ENCODE measurements around the gene CRYGS.
A peak's percentile ranks its signal among the peaks of the same experiment; 100 is the strongest.
"Not testable (repeated sequence)": the region's sequence is repeated elsewhere in the genome, so short reads cannot be mapped to it uniquely, and the experiment has no call there.

Gene CRYGS

GRCh38 chr3:186544281-186544680, at the start of gene CRYGS:
TSS of gene CRYGS (minus strand) at chr3:186544380. CDS start at chr3:186544326, 54 bp downstream.
- no peak for DNase-seq (ENCODE audit: low spot score)

- no peak for DNase-seq (ENCODE audit: low spot score)
Measured at GRCh38 chr3:186593862-186594261, 49.7 kb upstream of the CRYGS start.

- no peak for DNase-seq (ENCODE audit: low spot score)
Measured at GRCh38 chr3:186592682-186593081, 48.5 kb upstream of the CRYGS start.

DNA sequence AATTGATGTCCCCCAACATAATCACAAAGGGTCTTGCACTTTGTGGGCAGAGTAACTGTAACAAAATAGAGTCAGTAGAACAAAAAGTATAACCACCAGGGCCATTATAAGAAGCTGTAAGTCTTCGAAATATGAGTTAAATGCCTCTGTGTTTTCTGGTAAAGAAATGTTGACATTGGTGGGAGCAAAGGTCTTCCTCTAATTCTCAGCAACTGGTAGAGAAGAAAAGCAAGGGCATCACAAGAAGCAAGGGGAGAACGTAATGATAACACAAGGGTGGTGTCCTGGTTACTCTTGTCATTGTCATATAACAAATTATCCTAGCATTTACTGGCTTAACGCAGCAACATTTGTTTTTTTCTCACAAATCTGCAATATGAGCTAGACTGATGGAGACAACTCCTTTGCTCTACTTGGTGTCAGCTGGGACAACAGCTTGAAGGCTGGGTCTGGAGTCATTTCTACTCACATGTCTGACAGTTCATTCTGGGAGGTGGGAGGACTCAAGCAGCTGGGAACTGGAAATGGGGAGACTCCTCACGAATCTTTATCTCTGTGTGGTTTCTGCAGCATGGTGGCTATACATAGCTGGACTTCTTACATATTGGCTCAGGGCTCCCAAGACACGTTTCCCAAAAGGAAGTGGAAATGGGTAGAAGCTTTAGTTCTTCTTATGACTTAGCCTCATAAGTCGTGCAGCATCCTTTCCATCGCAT, 46.6 kb upstream of the CRYGS start:
- no peak for DNase-seq (ENCODE audit: low spot score)

DNA sequence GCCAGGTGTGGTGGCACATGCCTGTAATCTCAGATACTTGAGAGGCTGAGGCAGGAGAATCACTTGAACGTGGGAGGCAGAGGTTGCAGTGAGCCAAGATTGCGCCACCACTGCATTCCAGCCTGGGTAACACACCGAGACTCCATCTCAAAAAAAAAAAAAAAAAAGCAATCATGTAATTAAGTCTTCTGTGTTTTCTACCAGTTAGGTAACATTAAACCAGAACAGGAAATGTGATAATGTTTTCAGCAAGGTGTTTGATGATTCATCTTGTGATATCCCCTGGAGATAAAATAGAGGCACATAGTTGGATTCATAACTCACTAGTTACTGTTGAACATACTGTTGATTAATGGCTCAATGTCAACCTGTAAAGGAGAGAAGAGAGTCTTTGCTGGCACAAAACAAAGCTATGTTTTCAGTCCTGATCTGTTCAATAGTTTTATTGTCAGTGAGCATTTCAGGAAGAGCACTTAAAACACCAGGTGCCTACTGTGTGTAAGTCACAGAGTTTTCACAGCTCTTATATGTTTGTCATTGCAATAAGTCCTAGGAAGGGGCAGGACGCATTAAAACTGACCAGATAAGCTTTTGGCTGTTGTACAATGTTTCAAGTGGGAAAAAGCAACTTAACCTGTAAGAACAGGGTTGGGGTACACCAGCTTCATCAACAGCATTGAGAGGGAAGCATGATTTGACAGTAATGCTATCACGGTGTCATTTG, 45.8 kb upstream of the CRYGS start:
- no peak for DNase-seq (ENCODE audit: low spot score)

DNA sequence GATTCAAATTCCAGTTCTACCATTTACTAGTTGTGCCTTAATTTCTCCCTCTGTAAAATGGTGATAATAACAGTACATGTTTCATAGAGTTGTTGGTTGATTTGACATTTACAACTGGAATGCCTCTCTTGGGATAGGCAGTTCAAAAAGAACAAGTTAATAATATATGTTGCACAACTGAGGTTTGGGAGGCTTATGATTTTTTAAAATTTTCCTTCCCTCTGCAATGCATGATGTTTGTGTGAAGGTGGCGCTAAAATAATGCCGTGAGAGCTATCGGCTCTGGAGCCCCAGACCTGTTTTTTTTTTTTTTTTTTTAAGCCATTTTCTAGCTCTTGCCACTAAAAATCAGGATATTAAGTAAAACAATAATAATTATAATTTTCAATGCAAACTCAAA, 44.9 kb upstream of the CRYGS start:
- DNase-seq (ENCODE audit: low spot score), result no peak

GRCh38 chr3:186588632-186589031, 44.5 kb upstream of the CRYGS start:
- no peak for DNase-seq (ENCODE audit: low spot score)

GRCh38 chr3:186587183-186587582, 43.0 kb upstream of the CRYGS start:
- DNase-seq (ENCODE audit: low spot score), result no peak

DNA sequence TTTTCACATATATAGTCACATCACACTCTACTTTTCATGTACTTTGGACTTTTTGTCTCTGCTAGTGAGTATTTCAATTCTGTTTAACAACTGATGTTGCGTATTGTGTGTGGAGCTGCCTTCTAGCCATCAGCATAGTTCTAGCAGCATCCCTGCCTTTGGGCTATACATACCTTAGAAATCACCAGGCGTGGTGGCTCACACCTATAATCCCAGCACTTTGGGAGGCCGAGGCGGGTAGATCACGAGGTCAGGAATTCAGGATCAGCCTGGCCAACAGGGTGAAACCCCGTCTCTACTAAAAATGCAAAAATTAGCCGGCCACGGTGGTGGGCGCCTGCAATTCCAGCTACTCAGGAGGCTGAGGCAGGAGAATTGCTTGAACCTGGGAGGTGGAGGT, 42.1 kb upstream of the CRYGS start:
- not testable (repeated sequence) for DNase-seq (ENCODE audit: low spot score)

- no peak for DNase-seq (ENCODE audit: low spot score)
Measured at GRCh38 chr3:186583831-186584230, 39.7 kb upstream of the CRYGS start.

- DNase-seq (ENCODE audit: low spot score), result no peak
Measured at GRCh38 chr3:186582541-186582940, 38.4 kb upstream of the CRYGS start.

DNA sequence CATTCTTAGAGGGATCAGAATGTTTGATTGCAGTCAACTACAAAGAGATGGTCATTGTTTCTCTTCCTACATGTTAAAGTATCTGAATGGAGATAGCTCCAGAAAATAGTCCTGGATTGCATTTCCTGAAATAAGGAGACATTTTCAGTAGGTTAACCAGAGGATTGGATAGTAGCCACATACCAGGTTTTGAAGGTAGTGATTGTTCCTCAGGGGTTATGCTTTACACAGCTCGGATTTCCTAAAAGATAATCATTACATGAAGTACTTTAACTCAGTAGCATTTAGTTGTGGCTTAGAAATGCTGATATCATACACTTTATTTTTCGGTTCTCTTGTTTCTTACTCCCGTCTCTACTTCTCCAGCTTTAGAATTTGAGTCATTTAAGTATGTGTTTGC, 36.6 kb upstream of the CRYGS start:
- DNase-seq (ENCODE audit: low spot score), result no peak

GRCh38 chr3:186577521-186577920, 33.3 kb upstream of the CRYGS start:
- DNase-seq (ENCODE audit: low spot score), result no peak

DNA sequence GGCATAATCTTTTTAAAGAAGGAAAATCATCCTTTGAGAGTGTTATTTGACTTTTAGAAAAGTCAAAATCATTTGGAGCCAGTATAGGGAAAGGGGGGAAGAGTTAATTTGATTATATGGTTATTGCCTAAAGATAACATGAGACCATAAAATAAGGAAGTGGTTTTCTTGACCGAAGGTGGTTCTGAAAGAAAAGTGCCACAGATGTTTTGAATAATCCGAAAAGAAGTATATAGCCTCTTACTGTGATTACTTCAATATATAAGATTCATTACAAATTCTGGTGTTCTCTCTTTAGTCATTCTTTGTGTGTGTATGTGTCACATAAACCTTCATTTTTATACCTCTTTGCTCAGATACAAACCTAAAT, 27.4 kb upstream of the CRYGS start:
- no peak for DNase-seq (ENCODE audit: low spot score)

- no peak for DNase-seq (ENCODE audit: low spot score)
Measured at GRCh38 chr3:186570941-186571643, 26.9 kb upstream of the CRYGS start.

- peak; percentile 99 for DNase-seq (ENCODE audit: low spot score)
Measured at GRCh38 chr3:186570096-186570940, 26.1 kb upstream of the CRYGS start, which contains the start of gene DNAJB11. TSS of gene DNAJB11 (plus strand) at chr3:186570720. CDS start at chr3:186570898, 178 bp downstream.

DNA sequence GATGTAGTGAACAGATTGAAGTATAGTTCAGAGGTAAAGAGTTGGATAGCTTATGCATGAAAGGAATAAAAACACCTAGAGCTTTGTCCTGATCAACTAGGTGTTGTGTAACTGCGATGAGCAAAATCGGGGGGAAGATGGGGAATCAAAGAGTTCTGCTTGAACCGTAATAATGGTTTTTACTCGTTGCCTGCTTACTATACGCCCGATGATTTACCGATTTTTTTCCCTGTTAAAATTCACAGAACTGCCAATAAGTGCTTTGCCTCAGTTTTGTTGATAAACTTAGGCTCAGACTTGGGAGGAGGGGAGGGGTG, 25.6 kb upstream of the CRYGS start:
- DNase-seq (ENCODE audit: low spot score), result no peak

DNA sequence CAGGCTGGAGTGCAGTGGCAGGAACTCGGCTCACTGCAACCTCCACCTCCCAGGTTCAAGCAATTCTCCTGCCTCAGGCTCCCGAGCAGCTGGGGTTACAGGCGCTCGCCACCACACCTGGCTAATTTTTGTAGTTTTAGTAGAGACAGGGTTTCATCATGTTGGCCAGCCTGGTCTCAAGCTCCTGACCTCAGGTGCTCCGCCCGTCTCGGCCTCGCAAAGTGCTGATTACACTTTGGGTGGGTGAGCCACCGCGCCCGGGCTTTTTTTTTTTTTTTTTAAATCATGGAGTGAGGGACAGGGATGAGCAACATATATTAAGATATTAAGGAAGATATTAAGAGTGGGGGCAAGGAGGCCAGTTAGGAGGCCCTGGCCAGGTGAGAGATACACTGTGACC, 25.2 kb upstream of the CRYGS start:
- peak; percentile 27 for DNase-seq (ENCODE audit: low spot score)

- peak; percentile 89 for DNase-seq (ENCODE audit: low spot score)
Measured at GRCh38 chr3:186567072-186567921, 23.1 kb upstream of the CRYGS start, which contains the start of gene TBCCD1. TSS of gene TBCCD1 (minus strand) at chr3:186567339. CDS start at chr3:186564329, 3,010 bp downstream.

DNA sequence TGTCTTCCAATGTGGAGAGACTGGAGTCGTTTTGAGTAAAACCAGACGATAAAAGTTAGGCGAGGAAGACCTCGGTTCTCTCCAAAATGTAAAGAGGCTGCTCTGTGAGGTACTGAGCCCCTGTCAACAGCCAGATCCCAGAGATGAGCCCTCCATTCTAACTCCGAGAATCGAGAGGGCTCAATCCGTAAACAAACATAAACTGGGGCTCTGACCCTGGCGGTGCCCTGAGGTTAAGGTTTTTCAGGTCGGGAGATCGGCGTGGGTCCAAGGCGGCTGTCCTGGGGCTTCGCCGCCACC, 22.5 kb upstream of the CRYGS start:
- DNase-seq (ENCODE audit: low spot score), result no peak

GRCh38 chr3:186564586-186564985, 20.4 kb upstream of the CRYGS start:
- no peak for DNase-seq (ENCODE audit: low spot score)

Measured in hematopoietic multipotent progenitor cell treated with erythropoietin and hydrocortisone succinate and interleukin-3 and kit ligand, for 15 days (in vitro differentiated cells).